ENCODE measurements around the gene TNRC18.
"Not testable (repeated sequence)": the region's sequence is repeated elsewhere in the genome, so short reads cannot be mapped to it uniquely, and the experiment has no call there.

TNRC18 gene

DNA sequence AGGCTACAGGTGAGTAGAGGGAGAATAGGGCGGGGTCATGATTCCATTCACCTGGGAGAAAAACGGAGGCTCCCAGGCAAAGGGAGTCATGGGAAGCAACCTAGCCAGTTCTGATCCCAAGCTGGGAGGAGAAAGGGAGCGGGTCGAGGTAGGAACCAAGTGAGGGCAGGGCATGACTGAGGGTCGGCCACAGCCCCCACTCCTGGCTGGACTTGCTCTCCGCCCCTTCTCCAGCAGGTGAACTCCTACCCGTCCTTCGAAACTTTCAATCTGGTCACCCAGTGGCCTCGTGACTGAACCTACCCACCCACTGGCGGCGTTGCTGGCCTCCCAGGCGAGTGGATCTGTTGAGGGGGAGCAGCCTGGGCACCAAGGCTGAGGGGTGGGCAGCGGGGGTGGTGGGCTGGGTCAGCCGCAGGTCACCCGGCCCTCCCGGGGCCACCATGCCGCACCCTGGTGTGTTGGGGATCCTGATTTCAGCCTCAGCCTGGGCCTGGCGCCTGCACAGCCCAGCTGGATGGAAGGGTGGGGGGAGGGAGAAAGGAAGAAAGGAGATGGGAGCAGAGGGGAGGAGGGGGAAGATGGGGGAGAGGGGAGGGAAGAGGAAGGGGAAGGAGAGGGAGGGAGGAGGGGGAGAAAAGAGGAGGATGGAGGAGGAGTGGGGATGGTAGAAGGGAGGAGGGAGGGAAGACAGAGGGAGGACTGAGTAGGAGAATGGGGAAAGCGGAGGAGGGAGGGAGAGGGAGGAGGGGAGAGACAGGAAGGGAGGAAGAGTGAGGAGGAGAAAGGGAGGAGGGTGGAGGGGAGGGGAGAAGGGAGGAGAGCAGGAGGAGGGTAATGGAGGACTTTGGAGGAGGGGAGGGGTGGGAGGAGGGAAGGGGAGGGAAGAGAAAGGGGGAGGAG is 141.8 kb downstream of the TNRC18 start:
- not testable (repeated sequence) for H3K14ac ChIP-seq (ENCODE audit: low read length in 2 of 2); H2AFZ ChIP-seq (ENCODE audit: low read depth, low read length); H3K27ac ChIP-seq (ENCODE audit: low read length, poor library complexity, severe bottlenecking); H3K9ac ChIP-seq (ENCODE audit: low read length); H3K4ac ChIP-seq (ENCODE audit: low read depth in 1 of 2, low read length in 2 of 2); H3K9me3 ChIP-seq (ENCODE audit: control insufficient read depth, low read length); H3K79me1 ChIP-seq (replicated peaks; ENCODE audit: low read length, poor library complexity, severe bottlenecking); H3K36me3 ChIP-seq (ENCODE audit: control insufficient read depth in 1 of 2, insufficient read depth in 2 of 2, low read depth in 1 of 2, low read length in 2 of 2); H3K23ac ChIP-seq (ENCODE audit: low read length in 2 of 2); H2BK15ac ChIP-seq (ENCODE audit: low read depth, poor library complexity, severe bottlenecking); H2BK5ac ChIP-seq (ENCODE audit: low read depth, low read length, poor library complexity, severe bottlenecking); DNase-seq; H2AK5ac ChIP-seq (ENCODE audit: low read length, severe bottlenecking); H2BK12ac ChIP-seq (ENCODE audit: low read length in 2 of 2); H4K91ac ChIP-seq (ENCODE audit: low read length); H2BK120ac ChIP-seq (ENCODE audit: low read depth, low read length); H3K18ac ChIP-seq (ENCODE audit: low read depth in 1 of 2, low read length in 2 of 2); H4K8ac ChIP-seq (ENCODE audit: low read length); H3K4me3 ChIP-seq (ENCODE audit: insufficient read depth in 1 of 2, low read depth in 1 of 2, low read length in 2 of 2); H3K4me2 ChIP-seq (ENCODE audit: low read length, poor library complexity, severe bottlenecking)
- H3K4me1 ChIP-seq (ENCODE audit: control insufficient read depth, insufficient read depth, low read depth, low read length): peaks cover 17% of the 10 kb centered on the region
- 38% methylated on average over 18 of the region's 19 CpGs for WGBS
- peaks cover 11 to 29% of the 10 kb centered on the region in 2 experiments for H3K27me3 ChIP-seq (ENCODE audit: control insufficient read depth in 1 of 2, insufficient read depth in 1 of 2, low read length in 2 of 2)

DNA sequence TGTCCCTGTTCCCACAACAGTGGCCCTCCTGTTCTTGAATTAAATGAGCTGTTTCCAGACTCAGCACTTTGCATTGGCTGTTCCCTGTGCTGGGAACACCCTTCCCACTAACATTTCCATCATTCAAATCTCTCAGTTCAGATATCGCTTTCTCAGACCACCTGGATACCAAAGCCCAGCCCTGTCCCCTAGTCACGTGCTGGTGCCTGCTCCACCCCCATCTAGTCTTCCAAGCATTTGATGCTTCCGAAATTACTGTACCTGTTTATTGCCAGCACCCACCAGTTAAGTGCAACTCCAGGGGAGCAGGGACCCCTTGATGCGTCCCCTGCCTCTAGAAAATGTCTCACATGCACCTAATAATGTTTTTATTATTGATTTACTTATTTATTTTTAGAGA is 143.9 kb downstream of the TNRC18 start:
- no peak overlapping the region for H3K27ac ChIP-seq (ENCODE audit: low read length, poor library complexity, severe bottlenecking)
- H2AFZ ChIP-seq (ENCODE audit: low read depth, low read length): no peak overlapping the region
- no peaks in the 10 kb centered on the region for H3K9me3 ChIP-seq (ENCODE audit: control insufficient read depth, low read length)
- no peak overlapping the region for H3K23ac ChIP-seq (ENCODE audit: low read length in 2 of 2)
- 74% methylated on average over 3 of the region's 4 CpGs for WGBS
- no peak overlapping the region for H2BK12ac ChIP-seq (ENCODE audit: low read length in 2 of 2)
- H4K91ac ChIP-seq (ENCODE audit: low read length): no peak overlapping the region
- no peak overlapping the region for H4K8ac ChIP-seq (ENCODE audit: low read length)
- DNase-seq: no peak
- H2BK15ac ChIP-seq (ENCODE audit: low read depth, poor library complexity, severe bottlenecking): no peak overlapping the region
- peaks cover 16 to 36% of the 10 kb centered on the region in 2 experiments for H3K27me3 ChIP-seq (ENCODE audit: control insufficient read depth in 1 of 2, insufficient read depth in 1 of 2, low read length in 2 of 2)
- no peak overlapping the region for H3K18ac ChIP-seq (ENCODE audit: low read depth in 1 of 2, low read length in 2 of 2)
- H3K4ac ChIP-seq (ENCODE audit: low read depth in 1 of 2, low read length in 2 of 2): no peak overlapping the region
- no peak overlapping the region for H3K14ac ChIP-seq (ENCODE audit: low read length in 2 of 2)
- peaks cover 12% of the 10 kb centered on the region for H3K4me1 ChIP-seq (ENCODE audit: control insufficient read depth, insufficient read depth, low read depth, low read length)
- H3K36me3 ChIP-seq (ENCODE audit: control insufficient read depth in 1 of 2, insufficient read depth in 2 of 2, low read depth in 1 of 2, low read length in 2 of 2): no peaks in the 10 kb centered on the region
- H3K9ac ChIP-seq (ENCODE audit: low read length): no peak overlapping the region
- no peaks in the 10 kb centered on the region for H3K79me1 ChIP-seq (replicated peaks; ENCODE audit: low read length, poor library complexity, severe bottlenecking)
- no peak overlapping the region for H3K4me2 ChIP-seq (ENCODE audit: low read length, poor library complexity, severe bottlenecking)
- H2BK120ac ChIP-seq (ENCODE audit: low read depth, low read length): no peak overlapping the region
- H2AK5ac ChIP-seq (ENCODE audit: low read length, severe bottlenecking): no peak overlapping the region
- H2BK5ac ChIP-seq (ENCODE audit: low read depth, low read length, poor library complexity, severe bottlenecking): no peak overlapping the region
- no peak overlapping the region for H3K4me3 ChIP-seq (ENCODE audit: insufficient read depth in 1 of 2, low read depth in 1 of 2, low read length in 2 of 2)

DNA sequence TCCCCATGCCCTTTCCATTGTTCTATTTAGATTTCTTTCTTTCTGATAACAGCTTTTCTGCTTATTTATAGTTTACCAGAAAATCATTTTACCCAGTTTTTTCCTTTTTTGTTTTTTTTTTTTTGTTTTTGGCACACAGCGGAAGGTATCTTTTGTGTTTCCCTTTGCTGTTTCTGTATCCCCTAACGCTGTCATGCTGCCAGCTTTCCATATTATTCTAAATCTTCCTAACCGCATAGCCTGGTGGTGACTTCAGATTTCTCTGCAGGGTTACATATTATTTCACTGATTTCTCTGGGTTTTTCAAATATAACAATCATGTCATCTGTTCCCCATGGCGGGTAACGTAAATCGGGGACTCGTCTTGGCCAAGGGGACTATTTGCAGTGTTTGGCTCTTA is 144.9 kb downstream of the TNRC18 start:
- H2BK12ac ChIP-seq (ENCODE audit: low read length in 2 of 2): no peak overlapping the region

DNA sequence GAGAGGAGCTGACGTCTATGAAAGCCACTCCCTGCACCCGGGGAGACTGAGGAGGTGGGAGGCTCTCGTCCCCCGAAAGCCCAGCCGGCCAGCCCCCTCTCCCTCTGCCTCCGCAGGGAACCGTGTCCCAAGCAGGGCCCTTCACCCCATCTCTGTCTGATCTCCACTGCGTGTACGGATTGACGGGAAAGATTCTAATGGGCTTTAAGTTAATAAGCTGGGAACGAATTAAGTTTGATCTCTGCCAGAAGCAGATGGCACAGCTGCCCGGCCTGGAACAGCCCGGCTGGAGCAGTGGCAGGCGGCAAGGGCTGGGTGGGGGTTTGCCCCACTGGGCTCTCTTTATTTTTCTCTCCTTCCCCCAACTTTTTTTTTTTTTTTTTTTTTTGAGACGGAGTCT is 147.0 kb downstream of the TNRC18 start:
- H4K8ac ChIP-seq (ENCODE audit: low read length): no peak overlapping the region
- no peaks in the 10 kb centered on the region for H3K79me1 ChIP-seq (replicated peaks; ENCODE audit: low read length, poor library complexity, severe bottlenecking)

More for the DNA sequence above, 144.9 kb downstream of the TNRC18 start:
- Histone ChIP-seq H3K27me3 (ENCODE audit: control insufficient read depth in 1 of 2, insufficient read depth in 1 of 2, low read length in 2 of 2) (peaks cover 16 to 36% of the 10 kb centered on the region in 2 experiments), H3K27ac (ENCODE audit: low read length, poor library complexity, severe bottlenecking) (no peak overlapping the region), H3K23ac (ENCODE audit: low read length in 2 of 2) (no peak overlapping the region), H4K8ac (ENCODE audit: low read length) (no peak overlapping the region), H2BK15ac (ENCODE audit: low read depth, poor library complexity, severe bottlenecking) (no peak overlapping the region), H3K9me3 (ENCODE audit: control insufficient read depth, low read length) (no peaks in the 10 kb centered on the region), H3K4me3 (ENCODE audit: insufficient read depth in 1 of 2, low read depth in 1 of 2, low read length in 2 of 2) (no peak overlapping the region), H3K4me2 (ENCODE audit: low read length, poor library complexity, severe bottlenecking) (no peak overlapping the region), H2BK120ac (ENCODE audit: low read depth, low read length) (no peak overlapping the region), H3K36me3 (ENCODE audit: control insufficient read depth in 1 of 2, insufficient read depth in 2 of 2, low read depth in 1 of 2, low read length in 2 of 2) (no peaks in the 10 kb centered on the region), H3K4ac (ENCODE audit: low read depth in 1 of 2, low read length in 2 of 2) (no peak overlapping the region), H2BK5ac (ENCODE audit: low read depth, low read length, poor library complexity, severe bottlenecking) (no peak overlapping the region), H2AK5ac (ENCODE audit: low read length, severe bottlenecking) (no peak overlapping the region), H2AFZ (ENCODE audit: low read depth, low read length) (no peak overlapping the region), H3K14ac (ENCODE audit: low read length in 2 of 2) (no peak overlapping the region), H3K9ac (ENCODE audit: low read length) (no peak overlapping the region), H3K4me1 (ENCODE audit: control insufficient read depth, insufficient read depth, low read depth, low read length) (peaks cover 5% of the 10 kb centered on the region), H3K18ac (ENCODE audit: low read depth in 1 of 2, low read length in 2 of 2) (no peak overlapping the region), H3K79me1 (replicated peaks; ENCODE audit: low read length, poor library complexity, severe bottlenecking) (no peaks in the 10 kb centered on the region), H4K91ac (ENCODE audit: low read length) (no peak overlapping the region)
- DNase-seq: no peak
- WGBS: 88% methylated on average over 5 of the region's 7 CpGs

More for the DNA sequence above, 147.0 kb downstream of the TNRC18 start:
- no peaks in the 10 kb centered on the region for H3K4me1 ChIP-seq (ENCODE audit: control insufficient read depth, insufficient read depth, low read depth, low read length)
- no peak overlapping the region for H2AK5ac ChIP-seq (ENCODE audit: low read length, severe bottlenecking)
- H3K23ac ChIP-seq (ENCODE audit: low read length in 2 of 2): peak overlapping the region in 1 of 2 experiments; percentile 52
- no peak overlapping the region for H3K18ac ChIP-seq (ENCODE audit: low read depth in 1 of 2, low read length in 2 of 2)
- WGBS: 90% methylated on average over 14 of the region's 15 CpGs
- no peak overlapping the region for H4K91ac ChIP-seq (ENCODE audit: low read length)
- H3K27me3 ChIP-seq (ENCODE audit: control insufficient read depth in 1 of 2, insufficient read depth in 1 of 2, low read length in 2 of 2): peaks cover 14 to 46% of the 10 kb centered on the region in 2 experiments
- no peak overlapping the region for H3K4me2 ChIP-seq (ENCODE audit: low read length, poor library complexity, severe bottlenecking)
- H3K27ac ChIP-seq (ENCODE audit: low read length, poor library complexity, severe bottlenecking): no peak overlapping the region
- no peaks in the 10 kb centered on the region for H3K36me3 ChIP-seq (ENCODE audit: control insufficient read depth in 1 of 2, insufficient read depth in 2 of 2, low read depth in 1 of 2, low read length in 2 of 2)
- H3K9ac ChIP-seq (ENCODE audit: low read length): no peak overlapping the region
- no peak overlapping the region for H2BK120ac ChIP-seq (ENCODE audit: low read depth, low read length)
- no peaks in the 10 kb centered on the region for H3K9me3 ChIP-seq (ENCODE audit: control insufficient read depth, low read length)
- H3K4me3 ChIP-seq (ENCODE audit: insufficient read depth in 1 of 2, low read depth in 1 of 2, low read length in 2 of 2): no peak overlapping the region
- no peak overlapping the region for H2BK5ac ChIP-seq (ENCODE audit: low read depth, low read length, poor library complexity, severe bottlenecking)
- H3K14ac ChIP-seq (ENCODE audit: low read length in 2 of 2): no peak overlapping the region
- no peak overlapping the region for H2BK15ac ChIP-seq (ENCODE audit: low read depth, poor library complexity, severe bottlenecking)
- H2AFZ ChIP-seq (ENCODE audit: low read depth, low read length): no peak overlapping the region
- H2BK12ac ChIP-seq (ENCODE audit: low read length in 2 of 2): no peak overlapping the region
- no peak for DNase-seq
- H3K4ac ChIP-seq (ENCODE audit: low read depth in 1 of 2, low read length in 2 of 2): no peak overlapping the region
